Measurements from ENCODE around the gene PLPP4. TPM values are rescaled to one million over a fixed set of nuclear protein-coding genes. Genes with fewer than 3 reads are reported as not detected.

Gene PLPP4
- polyA plus RNA-seq, 1 donor from 2014 or later: 4.4 TPM

DNA sequence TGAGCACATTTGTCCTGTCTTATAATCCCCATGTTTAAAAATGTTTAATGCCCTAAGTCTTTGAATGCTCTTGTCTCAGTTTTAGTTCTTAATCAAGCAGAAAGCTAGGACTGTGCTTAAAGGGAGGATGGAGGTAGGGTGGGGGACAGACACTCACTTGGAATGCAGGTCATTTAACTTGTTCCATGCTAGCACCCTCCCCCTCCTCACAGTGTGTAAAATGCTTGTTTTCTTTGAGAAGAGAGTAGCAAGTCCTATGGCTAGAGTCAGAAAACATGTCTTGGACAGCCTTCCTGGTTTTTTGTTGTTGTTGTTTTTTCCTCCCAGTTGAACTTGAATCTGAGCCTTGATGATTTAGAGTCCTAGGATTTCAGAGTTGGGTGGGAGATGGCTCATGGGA, 114.2 kb downstream of the PLPP4 start:
- Histone ChIP-seq H3K4me2 (ENCODE audit: low read length) (no peak overlapping the region), H3K36me3 (ENCODE audit: insufficient read depth, low read length) (no peaks in the 10 kb centered on the region), H3K27ac (ENCODE audit: low read length) (no peak overlapping the region), H3K79me2 (replicated peaks; ENCODE audit: insufficient read depth, low read length) (no peaks in the 10 kb centered on the region), H2AFZ (ENCODE audit: low read depth, low read length) (no peak overlapping the region), H3K9ac (ENCODE audit: low read length) (no peak overlapping the region), H3K9me2 (ENCODE audit: insufficient read depth, low read length) (no peaks in the 10 kb centered on the region), H3F3A (ENCODE audit: insufficient read depth, low read length, poor library complexity, severe bottlenecking) (no peaks in the 10 kb centered on the region), H4K20me1 (ENCODE audit: insufficient read depth) (no peaks in the 10 kb centered on the region), H3K4me3 (ENCODE audit: low read length) (no peak overlapping the region), H3K9me3 (ENCODE audit: low read length) (no peaks in the 10 kb centered on the region), H3K27me3 (ENCODE audit: insufficient read depth, low read depth, low read length) (no peaks in the 10 kb centered on the region)
- TF ChIP-seq POLR2AphosphoS5 (IDR thresholded peaks at IDR 0.05) (no peak), SMC3 (conservative IDR thresholded peaks at IDR 0.05; ENCODE audit: poor library complexity) (no peak), TAF1 (IDR thresholded peaks at IDR 0.05; ENCODE audit: low read depth) (no peak), EP300 (conservative IDR thresholded peaks at IDR 0.05; ENCODE audit: poor library complexity, severe bottlenecking) (no peak)

DNA sequence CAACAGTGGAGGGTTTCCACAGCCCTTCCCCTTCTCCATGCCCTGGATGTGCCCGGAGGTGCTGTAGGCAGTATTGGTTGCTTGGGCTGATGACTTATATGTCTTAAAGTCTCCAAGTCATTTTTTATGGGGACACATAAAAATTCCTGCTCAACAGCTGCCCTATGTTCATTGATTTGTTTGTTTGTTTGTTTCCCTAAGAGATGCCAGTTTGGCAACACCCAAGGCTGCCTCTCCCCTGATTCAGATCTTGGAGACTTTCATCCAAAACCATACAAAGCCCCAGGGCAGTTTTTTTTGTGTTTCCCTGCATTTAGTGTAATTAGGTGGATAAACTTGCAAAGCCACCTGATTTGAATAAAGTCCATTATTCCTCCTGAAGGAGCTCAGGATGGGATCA, 115.3 kb downstream of the PLPP4 start:
- TF ChIP-seq EZH2 (IDR thresholded peaks at IDR 0.05; ENCODE audit: borderline replicate concordance, insufficient read depth, low read length, poor library complexity, severe bottlenecking): no peak
- no peak for TF ChIP-seq POLR2AphosphoS5 (IDR thresholded peaks at IDR 0.05)
- TF ChIP-seq SMC3 (conservative IDR thresholded peaks at IDR 0.05; ENCODE audit: poor library complexity): no peak
- TF ChIP-seq, protein P1, sequence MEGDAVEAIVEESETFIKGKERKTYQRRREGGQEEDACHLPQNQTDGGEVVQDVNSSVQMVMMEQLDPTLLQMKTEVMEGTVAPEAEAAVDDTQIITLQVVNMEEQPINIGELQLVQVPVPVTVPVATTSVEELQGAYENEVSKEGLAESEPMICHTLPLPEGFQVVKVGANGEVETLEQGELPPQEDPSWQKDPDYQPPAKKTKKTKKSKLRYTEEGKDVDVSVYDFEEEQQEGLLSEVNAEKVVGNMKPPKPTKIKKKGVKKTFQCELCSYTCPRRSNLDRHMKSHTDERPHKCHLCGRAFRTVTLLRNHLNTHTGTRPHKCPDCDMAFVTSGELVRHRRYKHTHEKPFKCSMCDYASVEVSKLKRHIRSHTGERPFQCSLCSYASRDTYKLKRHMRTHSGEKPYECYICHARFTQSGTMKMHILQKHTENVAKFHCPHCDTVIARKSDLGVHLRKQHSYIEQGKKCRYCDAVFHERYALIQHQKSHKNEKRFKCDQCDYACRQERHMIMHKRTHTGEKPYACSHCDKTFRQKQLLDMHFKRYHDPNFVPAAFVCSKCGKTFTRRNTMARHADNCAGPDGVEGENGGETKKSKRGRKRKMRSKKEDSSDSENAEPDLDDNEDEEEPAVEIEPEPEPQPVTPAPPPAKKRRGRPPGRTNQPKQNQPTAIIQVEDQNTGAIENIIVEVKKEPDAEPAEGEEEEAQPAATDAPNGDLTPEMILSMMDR (IDR thresholded peaks at IDR 0.05; ENCODE audit: poor library complexity, severe bottlenecking): no peak
- TF ChIP-seq RAD21 (conservative IDR thresholded peaks at IDR 0.05): no peak
- no peak for TF ChIP-seq EP300 (conservative IDR thresholded peaks at IDR 0.05; ENCODE audit: poor library complexity, severe bottlenecking)
- TF ChIP-seq, protein P2, sequence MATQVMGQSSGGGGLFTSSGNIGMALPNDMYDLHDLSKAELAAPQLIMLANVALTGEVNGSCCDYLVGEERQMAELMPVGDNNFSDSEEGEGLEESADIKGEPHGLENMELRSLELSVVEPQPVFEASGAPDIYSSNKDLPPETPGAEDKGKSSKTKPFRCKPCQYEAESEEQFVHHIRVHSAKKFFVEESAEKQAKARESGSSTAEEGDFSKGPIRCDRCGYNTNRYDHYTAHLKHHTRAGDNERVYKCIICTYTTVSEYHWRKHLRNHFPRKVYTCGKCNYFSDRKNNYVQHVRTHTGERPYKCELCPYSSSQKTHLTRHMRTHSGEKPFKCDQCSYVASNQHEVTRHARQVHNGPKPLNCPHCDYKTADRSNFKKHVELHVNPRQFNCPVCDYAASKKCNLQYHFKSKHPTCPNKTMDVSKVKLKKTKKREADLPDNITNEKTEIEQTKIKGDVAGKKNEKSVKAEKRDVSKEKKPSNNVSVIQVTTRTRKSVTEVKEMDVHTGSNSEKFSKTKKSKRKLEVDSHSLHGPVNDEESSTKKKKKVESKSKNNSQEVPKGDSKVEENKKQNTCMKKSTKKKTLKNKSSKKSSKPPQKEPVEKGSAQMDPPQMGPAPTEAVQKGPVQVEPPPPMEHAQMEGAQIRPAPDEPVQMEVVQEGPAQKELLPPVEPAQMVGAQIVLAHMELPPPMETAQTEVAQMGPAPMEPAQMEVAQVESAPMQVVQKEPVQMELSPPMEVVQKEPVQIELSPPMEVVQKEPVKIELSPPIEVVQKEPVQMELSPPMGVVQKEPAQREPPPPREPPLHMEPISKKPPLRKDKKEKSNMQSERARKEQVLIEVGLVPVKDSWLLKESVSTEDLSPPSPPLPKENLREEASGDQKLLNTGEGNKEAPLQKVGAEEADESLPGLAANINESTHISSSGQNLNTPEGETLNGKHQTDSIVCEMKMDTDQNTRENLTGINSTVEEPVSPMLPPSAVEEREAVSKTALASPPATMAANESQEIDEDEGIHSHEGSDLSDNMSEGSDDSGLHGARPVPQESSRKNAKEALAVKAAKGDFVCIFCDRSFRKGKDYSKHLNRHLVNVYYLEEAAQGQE (IDR thresholded peaks at IDR 0.05; ENCODE audit: borderline replicate concordance): no peak
- no peak for TF ChIP-seq TAF1 (IDR thresholded peaks at IDR 0.05; ENCODE audit: low read depth)
- TF ChIP-seq MXI1 (conservative IDR thresholded peaks at IDR 0.05; ENCODE audit: poor library complexity, severe bottlenecking): no peak
- no peaks in the 10 kb centered on the region for H3K9me3 ChIP-seq (ENCODE audit: low read length)
- H4K20me1 ChIP-seq (ENCODE audit: insufficient read depth): no peaks in the 10 kb centered on the region
- H3K4me3 ChIP-seq (ENCODE audit: low read length): no peak overlapping the region
- H2AFZ ChIP-seq (ENCODE audit: low read depth, low read length): no peak overlapping the region
- no peak overlapping the region for H3K27ac ChIP-seq (ENCODE audit: low read length)
- no peak overlapping the region for H3K9ac ChIP-seq (ENCODE audit: low read length)
- H3K9me2 ChIP-seq (ENCODE audit: insufficient read depth, low read length): no peaks in the 10 kb centered on the region
- no peak overlapping the region for H3K4me2 ChIP-seq (ENCODE audit: low read length)
- H3K36me3 ChIP-seq (ENCODE audit: insufficient read depth, low read length): no peaks in the 10 kb centered on the region
- no peaks in the 10 kb centered on the region for H3F3A ChIP-seq (ENCODE audit: insufficient read depth, low read length, poor library complexity, severe bottlenecking)
- H3K27me3 ChIP-seq (ENCODE audit: insufficient read depth, low read depth, low read length): no peaks in the 10 kb centered on the region
- no peaks in the 10 kb centered on the region for H3K79me2 ChIP-seq (replicated peaks; ENCODE audit: insufficient read depth, low read length)

DNA sequence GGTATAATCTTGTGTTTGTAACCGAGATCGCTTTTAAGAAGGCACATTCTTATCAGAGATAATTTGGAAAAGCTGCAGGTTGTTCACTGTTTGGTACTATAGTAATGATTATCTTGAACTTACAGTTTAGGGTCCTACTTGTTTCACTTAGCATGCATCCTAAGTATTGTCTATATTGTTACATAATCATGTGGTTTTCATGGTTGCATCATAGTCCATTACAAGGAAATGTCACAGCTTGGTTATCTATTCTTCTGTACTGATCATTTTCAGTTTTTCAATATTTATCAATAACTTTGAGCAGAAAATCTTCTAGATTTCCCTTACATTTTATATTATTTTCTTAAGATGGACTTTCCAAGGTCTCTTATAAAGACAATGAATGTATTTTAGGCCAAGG, 116.3 kb downstream of the PLPP4 start:
- TF ChIP-seq EP300 (conservative IDR thresholded peaks at IDR 0.05; ENCODE audit: poor library complexity, severe bottlenecking): no peak
- TF ChIP-seq, protein P2 (IDR thresholded peaks at IDR 0.05; ENCODE audit: borderline replicate concordance): no peak
- TF ChIP-seq MXI1 (conservative IDR thresholded peaks at IDR 0.05; ENCODE audit: poor library complexity, severe bottlenecking): no peak
- no peak for TF ChIP-seq EZH2 (IDR thresholded peaks at IDR 0.05; ENCODE audit: borderline replicate concordance, insufficient read depth, low read length, poor library complexity, severe bottlenecking)
- no peak for TF ChIP-seq SMC3 (conservative IDR thresholded peaks at IDR 0.05; ENCODE audit: poor library complexity)
- no peak for TF ChIP-seq POLR2AphosphoS5 (IDR thresholded peaks at IDR 0.05)
- H3K4me2 ChIP-seq (ENCODE audit: low read length): no peak overlapping the region
- no peaks in the 10 kb centered on the region for H3K27me3 ChIP-seq (ENCODE audit: insufficient read depth, low read depth, low read length)
- no peak overlapping the region for H3K4me3 ChIP-seq (ENCODE audit: low read length)
- H3K9me3 ChIP-seq (ENCODE audit: low read length): no peaks in the 10 kb centered on the region
- H3K27ac ChIP-seq (ENCODE audit: low read length): no peak overlapping the region
- H3K9ac ChIP-seq (ENCODE audit: low read length): no peak overlapping the region
- H3F3A ChIP-seq (ENCODE audit: insufficient read depth, low read length, poor library complexity, severe bottlenecking): no peaks in the 10 kb centered on the region
- no peaks in the 10 kb centered on the region for H3K36me3 ChIP-seq (ENCODE audit: insufficient read depth, low read length)
- H4K20me1 ChIP-seq (ENCODE audit: insufficient read depth): no peaks in the 10 kb centered on the region
- no peaks in the 10 kb centered on the region for H3K9me2 ChIP-seq (ENCODE audit: insufficient read depth, low read length)
- no peak overlapping the region for H2AFZ ChIP-seq (ENCODE audit: low read depth, low read length)
- no peaks in the 10 kb centered on the region for H3K79me2 ChIP-seq (replicated peaks; ENCODE audit: insufficient read depth, low read length)

Data from neural cell (in vitro differentiated cells).